B cell (primary cell): Measurements from ENCODE around the gene ZNF319. TPM values are rescaled to one million over a fixed set of nuclear protein-coding genes. Genes with fewer than 3 reads are reported as not detected.

Experiments
- ATAC-seq: fragments of 200-7000 bp; cut with Tn5 transposase; one replicate; pipeline ENCODE4 v1.10.0; 2021; ENCODE audit warnings: low read depth, mild to moderate bottlenecking, moderate number of reproducible peaks, moderate library complexity
- CTCF ChIA-PET: fragments of 350-600 bp; sonication (Branson Sonifier 250); formaldehyde crosslinking; loops from one replicate; lab custom pipeline; 2021; ENCODE audit warnings: antibody characterized with exemption, inconsistent platforms; lab: Charles Lee
- POLR2A ChIA-PET: fragments of 350-600 bp; sonication (Branson Sonifier 250); formaldehyde crosslinking; loops from one replicate; lab custom pipeline; 2021; ENCODE audit warnings: antibody characterized with exemption; lab: Charles Lee
- DNase-seq: peaks from one replicate; pipeline ENCODE4 v3.0.0; 2013
- H2AFZ ChIP-seq: 2 replicates; pipeline ENCODE4 v1.6.1; 2012; ENCODE audit warnings: mild to moderate bottlenecking, low read depth, low read length; ENCODE audit not compliant: insufficient read depth, poor library complexity, severe bottlenecking
- H3K27ac ChIP-seq, 2 donors: 1 replicate in 1 of 2; 2 replicates in 1 of 2; pipeline ENCODE4 v1.5.1; 2012 to 2013; ENCODE audit warnings: low read length in 2 of 2, mild to moderate bottlenecking in 2 of 2, moderate library complexity in 1 of 2
- H3K27me3 ChIP-seq, 4 experiments: fragments of 200-600 bp in 1 of 4; sonication (generic) in 1 of 4; replicated peaks in 1 of 4; 1 replicate in 2 of 4; 2 replicates in 2 of 4; pipeline versions ENCODE4 v1.6.1 to v1.7.0; 2013 to 2016; ENCODE audit warnings: low read length in 3 of 4, mild to moderate bottlenecking in 2 of 4, mixed read lengths in 1 of 4, moderate library complexity in 1 of 4; ENCODE audit not compliant: insufficient read depth in 4 of 4, control insufficient read depth in 3 of 4; ENCODE audit errors: control extremely low read depth in 1 of 4
- H3K36me3 ChIP-seq, 2 experiments: replicated peaks in 1 of 2; 1 replicate in 1 of 2; 2 replicates in 1 of 2; pipeline versions ENCODE4 v1.6.1 to v1.7.1; 2013; ENCODE audit warnings: low read length in 1 of 2; ENCODE audit not compliant: insufficient read depth in 2 of 2, control insufficient read depth in 1 of 2; ENCODE audit errors: control extremely low read depth in 1 of 2, extremely low read depth in 1 of 2
- H3K4me1 ChIP-seq, 2 donors: fragments of 200-600 bp in 1 of 2; sonication (generic) in 1 of 2; 1 replicate in 1 of 2; 2 replicates in 1 of 2; pipeline versions ENCODE4 v1.5.1 to v1.6.1; 2013 to 2017; ENCODE audit warnings: low read length in 2 of 2; ENCODE audit not compliant: control insufficient read depth in 2 of 2, insufficient read depth in 2 of 2
- H3K4me2 ChIP-seq: replicated peaks from 2 replicates; pipeline ENCODE3; 2012; ENCODE audit warnings: mild to moderate bottlenecking, low read depth, low read length; ENCODE audit not compliant: poor library complexity, severe bottlenecking
- H3K4me3 ChIP-seq, 5 experiments: fragments of 200-600 bp in 1 of 5; sonication (generic) in 1 of 5; 1 replicate in 3 of 5; 2 replicates in 2 of 5; pipeline versions ENCODE4 v1.5.1 to v1.7.0; 2011 to 2016; ENCODE audit warnings: low read length in 4 of 5, mild to moderate bottlenecking in 4 of 5, low read depth in 2 of 5, control low read depth in 1 of 5, moderate library complexity in 1 of 5; ENCODE audit not compliant: insufficient read depth in 1 of 5; ENCODE audit errors: control extremely low read depth in 1 of 5, extremely low read depth in 1 of 5
- H3K79me2 ChIP-seq: fragments of 200-600 bp; sonication (generic); one replicate; pipeline ENCODE4 v1.6.0; 2016; ENCODE audit warnings: low read length; ENCODE audit not compliant: control insufficient read depth, insufficient read depth
- H3K9ac ChIP-seq: fragments of 200-600 bp; sonication (generic); 2 replicates; pipeline ENCODE4 v1.6.1; 2017; ENCODE audit warnings: mild to moderate bottlenecking, low read length, moderate library complexity
- H3K9me3 ChIP-seq, 3 donors: one replicate each; pipeline versions ENCODE4 v1.6.1 to v1.7.1; 2013; ENCODE audit warnings: low read length in 2 of 3; ENCODE audit not compliant: control insufficient read depth in 2 of 3, insufficient read depth in 1 of 3; ENCODE audit errors: control extremely low read depth in 1 of 3
- H4K20me1 ChIP-seq: 2 replicates; pipeline ENCODE4 v1.6.0; 2012; ENCODE audit warnings: mild to moderate bottlenecking, low read length; ENCODE audit not compliant: insufficient read depth, control insufficient read depth, poor library complexity, severe bottlenecking
- H3K27ac Mint-ChIP-seq: one replicate; pipeline ENCODE4 v1.8.0; 2021; ENCODE audit warnings: mixed read lengths
- H3K27me3 Mint-ChIP-seq: one replicate; pipeline ENCODE4 v1.8.0; 2021; ENCODE audit warnings: mixed read lengths
- H3K4me1 Mint-ChIP-seq: one replicate; pipeline ENCODE4 v1.8.0; 2021; ENCODE audit warnings: mixed read lengths
- H3K4me3 Mint-ChIP-seq: one replicate; pipeline ENCODE4 v1.8.0; 2021; ENCODE audit warnings: mixed read lengths
- H3K9me3 Mint-ChIP-seq: one replicate; pipeline ENCODE4 v1.8.0; 2022; ENCODE audit warnings: mixed read lengths; ENCODE audit not compliant: insufficient read depth
- CTCF ChIP-seq: fragments of 200-600 bp; IDR thresholded peaks from one replicate; pipeline ENCODE4 v1.8.0; 2022; ENCODE audit warnings: antibody characterized with exemption, mild to moderate bottlenecking
- EZH2 ChIP-seq: IDR thresholded peaks from 2 replicates; pipeline ENCODE4 v1.6.1; 2012; ENCODE audit warnings: borderline replicate concordance, low read depth, mild to moderate bottlenecking, moderate library complexity, low read length; ENCODE audit not compliant: insufficient read depth, poor library complexity, severe bottlenecking
- WGBS: methylation state at CpG from one replicate; pipeline ENCODE4 v1.1.5; 2013; ENCODE audit warnings: missing lambda C conversion rate; ENCODE audit not compliant: insufficient coverage; 5-methylcytosine and 5-hydroxymethylcytosine counted together
- intact Hi-C: fragments of 100-400 bp; cut with micrococcal nuclease; formaldehyde crosslinking; loops from one replicate; pipeline ENCODE4 v1.10.0; 2022
- polyA plus RNA-seq: library from polyadenylated mRNA; depleted of rRNA; stranded (reverse); fragments of >200 nt; gene quantifications from 2 replicates; pipeline ENCODE4 v1.2.3, GENCODE V29; 2012
- total RNA-seq, 2 donors: library from RNA; stranded (reverse); fragments of 120-200 nt in 1 of 2; gene quantifications; 1 replicate in 1 of 2; 2 replicates in 1 of 2; pipeline versions ENCODE4 v1.2.3 to v1.2.4, GENCODE V29; 2013 to 2022

The ZNF319 gene
- total and polyA plus RNA-seq, 2 donors (not counting 1 experiment from before 2014, with no cell fraction given) = 12.4 to 15.1 TPM

- Histone ChIP-seq H3K27me3 (no peaks in the 10 kb centered on the region), H3K4me1 (peaks cover 6 to 9% of the 10 kb centered on the region in 2 donors), H3K4me3 (no peak overlapping the region), H3K9me3 (no peaks in the 10 kb centered on the region), H2AFZ (no peak overlapping the region), H3K36me3 (peaks cover 0 to 23% of the 10 kb centered on the region in 2 experiments), H3K9ac (no peak overlapping the region), H3K27ac (no peak overlapping the region), H3K79me2 (peaks cover 14% of the 10 kb centered on the region), H4K20me1 (peaks cover 34% of the 10 kb centered on the region), H3K4me2 (no peak overlapping the region)
- DNase-seq (no peak), ATAC-seq (no peak)
- peaks cover 12% of the 10 kb centered on the region for H3K4me1 Mint-ChIP-seq
- no peak overlapping the region for H3K4me3 Mint-ChIP-seq
- CTCF ChIA-PET = interaction anchor here (1.3 kb wide), 1 partner anchor 12 kb away, joined by 4 read pairs; no protein-coding TSS in a partner anchor
- no peak for TF ChIP-seq EZH2
- TF ChIP-seq CTCF = no peak
- H3K27me3 Mint-ChIP-seq = no peaks in the 10 kb centered on the region
- no peak overlapping the region for H3K27ac Mint-ChIP-seq
- POLR2A ChIA-PET = no interaction called here
- no peaks in the 10 kb centered on the region for H3K9me3 Mint-ChIP-seq
- intact Hi-C loops = no loop called here
- 85% methylated on average over 6 of the region's 8 CpGs for WGBS
These were observed 7.0 kb downstream of the ZNF319 start for GRCh38 chr16:57993438-57993837.

- H3K4me1 ChIP-seq = peaks cover 6 to 8% of the 10 kb centered on the region in 2 donors
- POLR2A ChIA-PET = no interaction called here
- no peak overlapping the region for H3K27ac Mint-ChIP-seq
These were observed 8.4 kb downstream of the ZNF319 start for GRCh38 chr16:57992084-57992483.

More at GRCh38 chr16:57992084-57992483, 8.4 kb downstream of the ZNF319 start:
- Histone ChIP-seq H3K79me2 (peaks cover 13% of the 10 kb centered on the region), H3K36me3 (peaks cover 0 to 15% of the 10 kb centered on the region in 2 experiments), H3K4me3 (no peak overlapping the region), H2AFZ (no peak overlapping the region), H3K27ac (no peak overlapping the region), H3K9ac (no peak overlapping the region), H3K9me3 (no peaks in the 10 kb centered on the region), H3K4me2 (no peak overlapping the region), H3K27me3 (no peaks in the 10 kb centered on the region), H4K20me1 (peaks cover 30% of the 10 kb centered on the region)
- no peak for ATAC-seq
- DNase-seq = no peak
- Mint-ChIP-seq H3K4me3 (no peak overlapping the region), H3K4me1 (peaks cover 9% of the 10 kb centered on the region), H3K27me3 (no peaks in the 10 kb centered on the region), H3K9me3 (no peaks in the 10 kb centered on the region)
- 93% methylated on average over 5 of the region's 6 CpGs for WGBS
- intact Hi-C loops = no loop called here
- CTCF ChIA-PET = interaction anchor here (1.5 kb wide), 1 partner anchor 12 kb away, joined by 3 read pairs; no protein-coding TSS in a partner anchor
- TF ChIP-seq CTCF (no peak), EZH2 (no peak)
